ENCODE measurements around the gene TRAK1. TPM values are rescaled to one million over a fixed set of nuclear protein-coding genes. Genes with fewer than 3 reads are reported as not detected.
"Not testable (repeated sequence)": the region's sequence is repeated elsewhere in the genome, so short reads cannot be mapped to it uniquely, and the experiment has no call there.

TRAK1 gene
- total RNA-seq = 49.0 to 50.7 TPM (median 50.3 TPM) in 3 replicates

- no peak for TF ChIP-seq CTCF (IDR thresholded peaks at IDR 0.05; ENCODE audit: unreplicated experiment)
- no peak within 1 kb of the TSS for H3K4me3 Mint-ChIP-seq
- H3K27me3 Mint-ChIP-seq (ENCODE audit: low read depth) = no peaks in the 10 kb centered on the region
- peaks cover 27% of the 10 kb centered on the region for H3K4me1 Mint-ChIP-seq
- H3K36me3 Mint-ChIP-seq = peaks cover 40% of the 10 kb centered on the region
- peaks cover 3% of the 10 kb centered on the region for H3K9me3 Mint-ChIP-seq
- DNase-seq (ENCODE audit: low spot score in 2 of 2, unreplicated experiment in 2 of 2) = no peak
- peak within 1 kb of the TSS; percentile 42 for H3K27ac Mint-ChIP-seq
Measured at GRCh38 chr3:42090973-42091731, at the start of gene TRAK1. Gene TRAK1, plus strand, starts transcription at chr3:42091357. Its CDS starts 113 bp downstream, at chr3:42091470.

GRCh38 chr3:42042747-42043098 is 48.4 kb upstream of the TRAK1 start:
- Mint-ChIP-seq H3K4me3 (peak overlapping the region; percentile 49), H3K27me3 (ENCODE audit: low read depth) (no peaks in the 10 kb centered on the region), H3K4me1 (peaks cover 50% of the 10 kb centered on the region), H3K27ac (peak overlapping the region; percentile 100), H3K36me3 (no peaks in the 10 kb centered on the region), H3K9me3 (no peaks in the 10 kb centered on the region)
- DNase-seq (ENCODE audit: low spot score in 2 of 2, unreplicated experiment in 2 of 2) = peak in 1 of 2 experiments; percentile 9
- TF ChIP-seq CTCF (IDR thresholded peaks at IDR 0.05; ENCODE audit: unreplicated experiment) = no peak

GRCh38 chr3:42043099-42043813 is 47.9 kb upstream of the TRAK1 start:
- Mint-ChIP-seq H3K36me3 (no peaks in the 10 kb centered on the region), H3K27ac (peak overlapping the region; percentile 100), H3K9me3 (no peaks in the 10 kb centered on the region), H3K27me3 (ENCODE audit: low read depth) (no peaks in the 10 kb centered on the region), H3K4me3 (peak overlapping the region; percentile 49), H3K4me1 (peaks cover 56% of the 10 kb centered on the region)
- peak in 1 of 2 experiments; percentile 58 for DNase-seq (ENCODE audit: low spot score in 2 of 2, unreplicated experiment in 2 of 2)
- no peak for TF ChIP-seq CTCF (IDR thresholded peaks at IDR 0.05; ENCODE audit: unreplicated experiment)

GRCh38 chr3:42045708-42046243 is 45.4 kb upstream of the TRAK1 start:
- H3K27ac Mint-ChIP-seq = peak overlapping the region; percentile 96
- H3K36me3 Mint-ChIP-seq = no peaks in the 10 kb centered on the region
- DNase-seq (ENCODE audit: low spot score in 2 of 2, unreplicated experiment in 2 of 2) = no peak
- no peak overlapping the region for H3K4me3 Mint-ChIP-seq
- H3K27me3 Mint-ChIP-seq (ENCODE audit: low read depth) = no peaks in the 10 kb centered on the region
- H3K9me3 Mint-ChIP-seq = no peaks in the 10 kb centered on the region
- no peak for TF ChIP-seq CTCF (IDR thresholded peaks at IDR 0.05; ENCODE audit: unreplicated experiment)
- H3K4me1 Mint-ChIP-seq = peaks cover 53% of the 10 kb centered on the region

- Mint-ChIP-seq H3K27ac (peak overlapping the region; percentile 91), H3K4me1 (peaks cover 52% of the 10 kb centered on the region)
- H3K27me3 Mint-ChIP-seq (ENCODE audit: low read depth); H3K9me3 Mint-ChIP-seq; DNase-seq (ENCODE audit: low spot score in 2 of 2, unreplicated experiment in 2 of 2); H3K4me3 Mint-ChIP-seq; H3K36me3 Mint-ChIP-seq: not testable (repeated sequence)
Measured at GRCh38 chr3:42048526-42048925, 42.6 kb upstream of the TRAK1 start.

- Mint-ChIP-seq H3K27ac (no peak overlapping the region), H3K36me3 (no peaks in the 10 kb centered on the region), H3K4me3 (no peak overlapping the region), H3K9me3 (no peaks in the 10 kb centered on the region), H3K4me1 (peaks cover 44% of the 10 kb centered on the region), H3K27me3 (ENCODE audit: low read depth) (no peaks in the 10 kb centered on the region)
- DNase-seq (ENCODE audit: low spot score in 2 of 2, unreplicated experiment in 2 of 2) = no peak
- no peak for TF ChIP-seq CTCF (IDR thresholded peaks at IDR 0.05; ENCODE audit: unreplicated experiment)
Measured at GRCh38 chr3:42050126-42050525, 41.0 kb upstream of the TRAK1 start.

Data from mesothelial cell of epicardium (in vitro differentiated cells).